ENCODE measurements around the gene TRPV4. TPM values are rescaled to one million over a fixed set of nuclear protein-coding genes. Genes with fewer than 3 reads are reported as not detected.
"Not testable (repeated sequence)": the region's sequence is repeated elsewhere in the genome, so short reads cannot be mapped to it uniquely, and the experiment has no call there.

The TRPV4 gene
- total RNA-seq, 1 donor from 2014 or later, result 0.33 TPM

DNA sequence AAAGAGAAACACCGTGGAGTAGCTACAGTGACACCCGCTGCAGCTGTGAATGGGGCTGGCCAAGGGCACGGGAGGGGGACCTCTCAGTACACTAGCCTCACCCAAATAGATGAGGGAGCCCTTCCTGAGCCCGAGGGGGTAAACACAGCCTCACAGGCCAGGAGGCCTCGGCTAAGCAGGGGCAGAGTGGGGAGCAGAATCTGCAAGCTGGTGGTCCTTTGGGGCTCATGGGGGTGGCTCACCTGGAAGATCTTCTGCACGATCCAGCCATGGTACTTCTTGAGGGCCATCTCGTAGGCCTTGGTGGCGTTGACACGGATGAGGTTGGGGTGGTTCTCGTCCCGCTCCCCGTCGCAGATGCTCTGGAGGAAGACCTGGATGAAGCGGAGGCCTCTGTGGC is 22.2 kb upstream of the TRPV4 start:
- DNase-seq, result no peak
- Histone ChIP-seq H3K9me3 (replicated peaks) (no peaks in the 10 kb centered on the region), H3K27ac (replicated peaks) (no peak overlapping the region), H3K4me3 (no peak overlapping the region), H3K4me1 (no peaks in the 10 kb centered on the region), H3K27me3 (ENCODE audit: low read depth) (no peaks in the 10 kb centered on the region), H3K36me3 (peaks cover 46% of the 10 kb centered on the region)
- intact Hi-C loops (cut with micrococcal nuclease), result no loop called here
- no peak for TF ChIP-seq CTCF (IDR thresholded peaks at IDR 0.05; ENCODE audit: borderline replicate concordance)

DNA sequence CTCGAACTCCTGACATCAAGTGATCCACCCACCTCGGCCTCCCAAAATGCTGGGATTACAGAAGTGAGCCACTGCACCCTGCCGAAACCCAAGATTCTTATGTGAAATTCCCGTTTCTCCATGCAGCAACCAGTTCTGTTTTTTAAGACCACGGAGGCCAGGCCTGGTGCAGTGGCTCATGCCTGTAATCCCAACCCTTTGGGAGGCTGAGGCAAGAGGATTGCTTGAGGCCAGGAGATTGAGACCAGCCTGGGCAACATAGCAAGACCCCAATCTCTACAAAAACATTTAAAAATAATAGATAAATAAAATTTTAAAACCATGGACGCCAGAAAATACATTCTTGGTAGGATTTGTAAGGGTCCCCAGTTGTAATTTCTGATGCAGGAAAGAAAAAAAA is 17.3 kb upstream of the TRPV4 start:
- DNase-seq; H3K9me3 ChIP-seq (replicated peaks); intact Hi-C loops (cut with micrococcal nuclease); H3K27ac ChIP-seq (replicated peaks); H3K4me1 ChIP-seq; H3K4me3 ChIP-seq; H3K27me3 ChIP-seq (ENCODE audit: low read depth): not testable (repeated sequence)
- peaks cover 18% of the 10 kb centered on the region for H3K36me3 ChIP-seq

DNA sequence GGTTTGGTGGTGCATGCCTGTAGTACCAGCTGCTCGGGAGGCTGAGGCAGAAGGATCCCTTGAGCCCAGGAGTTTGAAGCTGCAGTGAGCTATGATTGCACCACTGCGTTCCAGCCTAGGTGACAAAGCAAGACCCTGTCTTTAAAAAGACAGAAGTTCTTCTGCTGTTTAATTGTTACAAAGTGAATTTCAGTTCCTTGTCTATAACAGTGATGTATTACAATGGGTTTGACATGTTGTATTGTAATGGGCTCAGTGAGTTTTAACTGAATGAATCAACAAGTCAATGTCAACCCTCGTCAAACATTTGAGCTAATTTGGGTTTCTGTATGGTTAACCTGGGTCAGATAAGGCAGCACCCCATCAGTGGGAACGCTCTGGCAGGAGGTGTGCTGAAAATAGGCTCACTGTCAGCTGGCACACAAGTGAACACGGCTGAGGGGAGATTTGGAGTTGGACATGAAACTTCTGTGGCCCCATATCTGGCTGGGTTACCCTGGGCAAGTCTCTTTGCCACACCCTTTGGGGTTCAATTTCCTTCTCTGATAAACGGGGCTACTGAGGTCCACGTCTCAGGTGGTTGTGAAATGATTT is 14.0 kb upstream of the TRPV4 start:
- DNase-seq, result no peak
- no peaks in the 10 kb centered on the region for H3K27me3 ChIP-seq (ENCODE audit: low read depth)
- H3K4me1 ChIP-seq, result peaks cover 11% of the 10 kb centered on the region
- H3K9me3 ChIP-seq (replicated peaks), result no peaks in the 10 kb centered on the region
- no peak overlapping the region for H3K4me3 ChIP-seq
- no peak for TF ChIP-seq CTCF (IDR thresholded peaks at IDR 0.05; ENCODE audit: borderline replicate concordance)
- no peak overlapping the region for H3K27ac ChIP-seq (replicated peaks)
- intact Hi-C loops (cut with micrococcal nuclease), result no loop called here
- H3K36me3 ChIP-seq, result peaks cover 1% of the 10 kb centered on the region

- Histone ChIP-seq H3K27ac (replicated peaks) (no peak overlapping the region), H3K4me3 (peak overlapping the region; percentile 50), H3K9me3 (replicated peaks) (no peaks in the 10 kb centered on the region), H3K36me3 (no peaks in the 10 kb centered on the region), H3K4me1 (peaks cover 11% of the 10 kb centered on the region), H3K27me3 (ENCODE audit: low read depth) (no peaks in the 10 kb centered on the region)
- intact Hi-C loops (cut with micrococcal nuclease), result no loop called here
- no peak for DNase-seq
- TF ChIP-seq CTCF (IDR thresholded peaks at IDR 0.05; ENCODE audit: borderline replicate concordance), result no peak
These were observed 12.6 kb upstream of the TRPV4 start for GRCh38 chr12:109845824-109846205.

DNA sequence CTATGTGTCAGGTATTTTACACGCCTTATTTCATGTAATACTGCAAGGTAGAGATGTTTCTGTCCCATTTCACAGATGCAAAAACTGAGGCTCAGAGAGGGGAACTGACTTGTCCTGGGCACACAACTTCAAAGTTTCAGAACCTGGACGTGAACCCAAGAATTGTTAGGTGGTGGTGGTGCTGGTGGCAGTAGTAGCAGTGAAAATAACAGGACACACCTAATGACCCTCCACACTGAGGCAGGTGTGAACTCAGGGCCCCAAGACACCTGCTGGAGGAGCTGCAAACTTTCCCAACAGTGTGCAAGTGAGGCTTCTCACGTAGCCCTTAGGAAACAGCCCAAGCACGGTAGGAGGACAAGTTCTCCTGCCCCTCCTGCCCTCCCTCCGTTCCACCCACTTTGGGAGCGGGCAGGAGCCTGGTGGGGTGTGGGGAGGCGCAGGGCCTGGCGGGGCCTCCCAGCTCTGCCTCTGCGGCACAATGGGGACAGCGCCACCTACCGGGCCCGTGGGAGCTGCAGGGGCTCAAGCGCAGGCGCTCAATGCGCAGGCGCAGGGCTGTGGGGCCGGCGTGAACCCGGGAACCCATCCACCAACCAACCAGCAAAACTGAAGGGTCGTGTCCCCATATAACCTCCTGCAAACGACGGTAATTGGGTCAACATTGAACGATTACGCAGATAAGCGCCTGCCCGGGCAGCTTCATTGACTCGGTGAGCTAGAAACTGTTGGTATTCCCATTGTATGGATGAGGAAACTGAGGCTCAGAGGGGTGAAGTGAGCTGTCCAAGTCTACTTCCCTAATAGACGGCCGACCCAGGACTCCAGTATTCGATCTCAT is 12.0 kb upstream of the TRPV4 start:
- TF ChIP-seq CTCF (IDR thresholded peaks at IDR 0.05; ENCODE audit: borderline replicate concordance), result peak; percentile 99
- Histone ChIP-seq H3K27ac (replicated peaks) (no peak overlapping the region), H3K9me3 (replicated peaks) (no peaks in the 10 kb centered on the region), H3K27me3 (ENCODE audit: low read depth) (no peaks in the 10 kb centered on the region), H3K4me3 (peak overlapping the region; percentile 50), H3K36me3 (no peaks in the 10 kb centered on the region), H3K4me1 (peaks cover 11% of the 10 kb centered on the region)
- peak; percentile 85 for DNase-seq
- intact Hi-C loops (cut with micrococcal nuclease), result no loop called here

DNA sequence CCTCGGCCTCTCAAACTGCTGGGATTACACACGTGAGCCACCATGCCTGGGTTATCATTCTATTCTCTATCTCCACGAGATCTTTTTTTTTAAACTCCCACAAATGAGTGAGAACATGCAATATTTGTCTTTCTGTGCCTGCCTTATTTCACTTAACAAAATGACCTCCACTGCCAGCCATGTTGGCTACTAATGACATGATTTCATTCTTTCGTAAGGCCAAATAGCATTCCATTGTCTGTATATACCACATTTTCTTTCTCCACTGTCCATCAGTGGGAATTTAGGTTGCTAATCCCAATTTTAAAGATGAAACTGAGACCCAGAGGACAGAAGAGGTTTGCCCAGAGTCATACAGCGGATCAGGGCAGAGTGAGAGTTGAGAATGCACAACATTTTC is 10.9 kb upstream of the TRPV4 start:
- H3K4me3 ChIP-seq, result no peak overlapping the region
- H3K27ac ChIP-seq (replicated peaks), result no peak overlapping the region
- DNase-seq, result no peak
- no peak for TF ChIP-seq CTCF (IDR thresholded peaks at IDR 0.05; ENCODE audit: borderline replicate concordance)
- H3K4me1 ChIP-seq, result peaks cover 11% of the 10 kb centered on the region
- no peaks in the 10 kb centered on the region for H3K9me3 ChIP-seq (replicated peaks)
- no peaks in the 10 kb centered on the region for H3K36me3 ChIP-seq
- intact Hi-C loops (cut with micrococcal nuclease), result no loop called here
- no peaks in the 10 kb centered on the region for H3K27me3 ChIP-seq (ENCODE audit: low read depth)
